Keratinocyte (primary cell): ENCODE measurements around the gene FGGY.

ENCODE experiments used
- CTCF ChIP-seq, 3 experiments: IDR thresholded peaks in 1 of 3; conservative IDR thresholded peaks in 1 of 3; optimal IDR thresholded peaks in 1 of 3; 2 replicates in 2 of 3; 3 replicates in 1 of 3; pipeline versions ENCODE3 to v1.5.1; 2011; ENCODE audit warnings: low read length in 3 of 3, mild to moderate bottlenecking in 3 of 3, moderate library complexity in 2 of 3, control low read depth in 1 of 3, inconsistent platforms in 1 of 3; ENCODE audit not compliant: insufficient read depth in 2 of 3; ENCODE audit errors: extremely low read depth in 1 of 3
- EZH2 ChIP-seq: IDR thresholded peaks from one replicate; pipeline ENCODE4 v1.6.1; 2012; ENCODE audit warnings: inconsistent platforms, mild to moderate bottlenecking, low read length, moderate library complexity

- TF ChIP-seq CTCF (optimal IDR thresholded peaks at IDR 0.05 in 1 of 3, IDR thresholded peaks at IDR 0.05 in 1 of 3, conservative IDR thresholded peaks at IDR 0.05 in 1 of 3; ENCODE audit: extremely low read depth in 1 of 3, insufficient read depth in 2 of 3, low read length in 3 of 3) (no peak), EZH2 (no peak)
Measured at GRCh38 chr1:59693406-59693805, 396.5 kb downstream of the FGGY start.
